Ishikawa (cell line): ENCODE data around the gene KIF20B.

Source experiments
- CEBPB ChIP-seq: IDR thresholded peaks from 2 replicates; pipeline ENCODE4 v1.6.1; 2012
- EP300 ChIP-seq: IDR thresholded peaks from 2 replicates; pipeline ENCODE4 v1.6.1; 2012; ENCODE audit warnings: borderline replicate concordance
- RAD21 ChIP-seq: IDR thresholded peaks from 2 replicates; pipeline ENCODE4 v1.6.1; 2012; ENCODE audit warnings: low read depth
- YY1 ChIP-seq: IDR thresholded peaks from 2 replicates; pipeline ENCODE4 v1.6.1; 2012; ENCODE audit warnings: low read depth
- TF ChIP-seq, protein P1 (sequence below): IDR thresholded peaks from 2 replicates; pipeline ENCODE4 v1.6.1; 2012; ENCODE audit warnings: low read depth, mild to moderate bottlenecking
- TF ChIP-seq, protein P2 (sequence below): IDR thresholded peaks from 2 replicates; pipeline ENCODE4 v1.6.1; 2012

DNA sequence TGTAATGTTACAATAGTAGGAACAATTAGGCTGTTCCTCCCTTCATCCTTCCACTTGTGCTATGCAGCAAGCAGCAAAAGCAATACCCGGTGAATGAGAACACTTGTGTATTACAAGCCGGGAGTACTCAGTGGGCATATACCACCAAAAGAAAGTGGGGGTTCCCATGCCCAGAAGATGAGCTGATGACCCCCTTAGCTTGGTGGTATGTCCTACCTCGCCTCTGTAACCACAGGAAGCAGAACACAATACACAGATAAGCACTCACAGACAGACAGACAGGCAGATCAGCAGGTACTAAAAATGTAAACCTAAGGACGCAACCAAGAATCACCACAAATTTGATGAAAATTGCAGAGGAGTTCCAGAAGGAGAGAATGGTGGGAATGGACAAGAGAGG is 15.5 kb upstream of the KIF20B start:
- TF ChIP-seq, protein P1, sequence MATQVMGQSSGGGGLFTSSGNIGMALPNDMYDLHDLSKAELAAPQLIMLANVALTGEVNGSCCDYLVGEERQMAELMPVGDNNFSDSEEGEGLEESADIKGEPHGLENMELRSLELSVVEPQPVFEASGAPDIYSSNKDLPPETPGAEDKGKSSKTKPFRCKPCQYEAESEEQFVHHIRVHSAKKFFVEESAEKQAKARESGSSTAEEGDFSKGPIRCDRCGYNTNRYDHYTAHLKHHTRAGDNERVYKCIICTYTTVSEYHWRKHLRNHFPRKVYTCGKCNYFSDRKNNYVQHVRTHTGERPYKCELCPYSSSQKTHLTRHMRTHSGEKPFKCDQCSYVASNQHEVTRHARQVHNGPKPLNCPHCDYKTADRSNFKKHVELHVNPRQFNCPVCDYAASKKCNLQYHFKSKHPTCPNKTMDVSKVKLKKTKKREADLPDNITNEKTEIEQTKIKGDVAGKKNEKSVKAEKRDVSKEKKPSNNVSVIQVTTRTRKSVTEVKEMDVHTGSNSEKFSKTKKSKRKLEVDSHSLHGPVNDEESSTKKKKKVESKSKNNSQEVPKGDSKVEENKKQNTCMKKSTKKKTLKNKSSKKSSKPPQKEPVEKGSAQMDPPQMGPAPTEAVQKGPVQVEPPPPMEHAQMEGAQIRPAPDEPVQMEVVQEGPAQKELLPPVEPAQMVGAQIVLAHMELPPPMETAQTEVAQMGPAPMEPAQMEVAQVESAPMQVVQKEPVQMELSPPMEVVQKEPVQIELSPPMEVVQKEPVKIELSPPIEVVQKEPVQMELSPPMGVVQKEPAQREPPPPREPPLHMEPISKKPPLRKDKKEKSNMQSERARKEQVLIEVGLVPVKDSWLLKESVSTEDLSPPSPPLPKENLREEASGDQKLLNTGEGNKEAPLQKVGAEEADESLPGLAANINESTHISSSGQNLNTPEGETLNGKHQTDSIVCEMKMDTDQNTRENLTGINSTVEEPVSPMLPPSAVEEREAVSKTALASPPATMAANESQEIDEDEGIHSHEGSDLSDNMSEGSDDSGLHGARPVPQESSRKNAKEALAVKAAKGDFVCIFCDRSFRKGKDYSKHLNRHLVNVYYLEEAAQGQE, result no peak
- TF ChIP-seq RAD21 (no peak), EP300 (no peak), CEBPB (no peak), YY1 (no peak)
- TF ChIP-seq, protein P2, sequence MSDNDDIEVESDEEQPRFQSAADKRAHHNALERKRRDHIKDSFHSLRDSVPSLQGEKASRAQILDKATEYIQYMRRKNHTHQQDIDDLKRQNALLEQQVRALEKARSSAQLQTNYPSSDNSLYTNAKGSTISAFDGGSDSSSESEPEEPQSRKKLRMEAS, result no peak
